ENCODE results near the gene SLC25A40.

SLC25A40 gene

DNA sequence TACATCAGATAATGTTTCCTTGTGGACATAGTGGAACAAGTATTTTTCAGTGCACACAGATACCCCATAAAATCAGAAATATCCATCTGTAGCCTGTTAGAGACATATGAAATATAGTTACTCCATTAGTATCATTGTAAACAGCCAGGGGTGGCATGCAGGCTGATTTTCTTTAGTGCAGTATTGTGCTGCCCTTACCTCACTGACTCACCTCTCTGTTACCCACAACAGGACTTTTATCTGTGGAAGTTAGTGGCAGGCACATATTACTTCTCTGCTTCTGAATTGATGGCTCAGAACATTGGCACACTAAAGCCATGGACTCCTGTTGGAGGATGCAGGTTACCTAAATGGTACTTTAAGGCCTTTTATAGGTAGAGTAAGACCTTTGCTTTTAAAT is 70.0 kb downstream of the SLC25A40 start:
- no peak overlapping the region for H3K4me3 ChIP-seq (replicated peaks; ENCODE audit: low read depth, low read length)
- no peak for DNase-seq (ENCODE audit: low read depth)
- no peak for TF ChIP-seq CTCF (IDR thresholded peaks at IDR 0.05; ENCODE audit: low read length, missing control alignments)

DNA sequence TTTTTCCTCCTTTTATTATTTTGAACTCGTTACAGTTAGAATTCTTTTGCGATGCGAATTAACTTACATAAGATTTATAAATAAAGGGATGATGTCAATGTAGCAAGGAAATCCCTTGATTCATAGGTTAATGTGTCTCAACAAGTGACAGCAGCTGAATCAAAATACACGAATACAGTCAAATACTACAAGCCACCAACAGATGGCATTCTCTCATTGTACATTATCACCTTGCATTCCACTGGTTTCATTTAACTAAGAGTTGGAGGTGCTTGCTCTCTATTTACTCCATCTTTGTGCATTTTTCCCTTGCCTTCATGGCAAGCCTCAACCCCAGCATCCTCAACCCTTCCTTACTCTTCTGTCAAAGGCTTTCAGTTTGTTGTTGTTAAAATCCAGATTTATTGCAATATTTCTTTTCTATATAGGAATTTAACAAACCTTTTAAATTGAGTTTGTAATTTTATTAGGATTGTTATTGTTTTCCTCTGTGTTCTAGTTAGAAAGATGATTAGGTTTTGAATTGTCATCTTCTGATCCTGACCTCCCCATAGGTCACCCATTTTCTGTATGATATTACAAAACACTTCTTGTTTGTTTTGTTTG is 78.3 kb downstream of the SLC25A40 start:
- TF ChIP-seq CTCF (IDR thresholded peaks at IDR 0.05; ENCODE audit: low read length, missing control alignments) = peak; percentile 72
- H3K4me3 ChIP-seq (replicated peaks; ENCODE audit: low read depth, low read length) = no peak overlapping the region
- DNase-seq (ENCODE audit: low read depth) = peak; percentile 75

GRCh38 chr7:87797395-87797794 is 78.8 kb downstream of the SLC25A40 start:
- DNase-seq (ENCODE audit: low read depth) = no peak
- no peak for TF ChIP-seq CTCF (IDR thresholded peaks at IDR 0.05; ENCODE audit: low read length, missing control alignments)
- no peak overlapping the region for H3K4me3 ChIP-seq (replicated peaks; ENCODE audit: low read depth, low read length)

GRCh38 chr7:87785368-87785995 is 90.7 kb downstream of the SLC25A40 start:
- no peak for DNase-seq (ENCODE audit: low read depth)
- no peak for TF ChIP-seq CTCF (IDR thresholded peaks at IDR 0.05; ENCODE audit: low read length, missing control alignments)

DNA sequence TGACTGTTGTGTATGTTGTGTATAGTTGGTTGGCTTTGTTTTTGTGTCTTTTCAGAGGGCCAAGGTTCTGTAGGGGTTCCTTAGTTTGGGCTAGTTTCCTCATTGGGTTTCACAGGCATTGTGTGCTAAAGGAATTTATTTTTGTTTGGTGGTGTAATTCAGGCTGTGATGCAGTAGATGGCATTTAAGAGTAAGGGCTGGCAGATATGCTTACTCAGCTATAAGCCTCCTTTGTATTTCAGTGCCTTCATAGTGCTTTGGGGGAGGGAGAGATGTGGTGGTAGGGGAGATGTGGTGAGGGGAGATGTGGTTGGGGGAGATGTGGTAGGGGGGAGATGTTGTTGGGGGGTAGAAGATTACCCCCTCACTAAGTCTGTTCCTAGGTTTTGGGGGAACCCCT is 91.7 kb downstream of the SLC25A40 start:
- DNase-seq (ENCODE audit: low read depth) = peak; percentile 18
- peak; percentile 12 for TF ChIP-seq CTCF (IDR thresholded peaks at IDR 0.05; ENCODE audit: low read length, missing control alignments)
- no peak overlapping the region for H3K4me3 ChIP-seq (replicated peaks; ENCODE audit: low read depth, low read length)

More at GRCh38 chr7:87785368-87785995, 90.7 kb downstream of the SLC25A40 start:
- H3K4me3 ChIP-seq (replicated peaks; ENCODE audit: low read depth, low read length) = no peak overlapping the region

All from fibroblast of pulmonary artery (primary cell).